RPMI8226 (cell line): ENCODE results near the gene INPP5E.

Experiments
- DNase-seq: peaks from one replicate; pipeline ENCODE4 v3.0.0-alpha.2; 2015

The INPP5E gene

DNA sequence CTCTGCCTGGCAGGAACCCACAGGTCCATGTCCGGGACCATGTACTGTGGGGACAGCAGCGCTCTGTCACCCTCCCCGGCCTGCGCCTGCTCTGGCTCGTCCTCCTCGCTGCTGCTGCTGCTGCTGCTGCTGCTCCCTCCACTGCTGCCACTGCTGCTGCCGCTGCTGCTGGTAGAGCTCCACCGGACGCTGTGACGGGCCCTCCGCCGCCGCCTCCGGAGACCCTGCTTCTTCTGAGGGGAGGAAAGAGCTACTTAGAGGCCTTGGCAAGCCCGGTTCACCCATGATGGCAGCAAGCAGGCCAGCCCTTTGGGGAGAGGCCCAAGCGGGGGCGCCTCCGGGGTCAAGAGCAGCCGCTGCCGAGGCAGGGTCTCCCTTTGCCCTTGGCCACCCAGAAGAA is 56.2 kb downstream of the INPP5E start:
- DNase-seq: no peak

DNA sequence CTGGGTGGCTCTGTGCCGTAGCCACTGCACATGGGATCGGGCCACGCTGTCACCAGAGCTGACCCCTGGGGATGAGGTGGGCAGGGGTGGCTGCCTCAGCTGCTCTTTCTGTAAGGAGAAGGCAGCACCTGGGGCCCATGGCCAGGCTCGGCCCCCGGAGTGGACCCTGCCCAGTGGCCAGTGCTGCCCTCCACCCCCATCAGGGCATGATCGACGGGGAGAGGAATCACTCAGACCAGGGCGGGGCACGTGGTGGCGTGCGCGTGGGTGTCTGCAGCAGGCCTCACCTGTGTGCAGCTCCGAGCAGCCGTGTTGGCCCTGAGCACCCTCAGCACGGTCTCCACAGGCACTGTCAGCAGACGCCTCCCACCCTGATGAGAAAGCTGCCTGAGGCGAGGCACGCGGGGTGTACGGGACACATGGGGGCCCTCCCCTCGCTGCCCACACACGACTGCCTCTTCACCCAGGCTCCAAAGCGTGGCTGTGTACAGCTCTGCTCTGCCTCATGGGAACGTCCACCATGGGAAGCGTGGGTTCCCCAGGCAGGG is 57.6 kb downstream of the INPP5E start:
- no peak for DNase-seq

GRCh38 chr9:136381311-136381710 is 58.3 kb downstream of the INPP5E start:
- DNase-seq: no peak

- DNase-seq: no peak
Measured at GRCh38 chr9:136380381-136380780, 59.3 kb downstream of the INPP5E start.

DNA sequence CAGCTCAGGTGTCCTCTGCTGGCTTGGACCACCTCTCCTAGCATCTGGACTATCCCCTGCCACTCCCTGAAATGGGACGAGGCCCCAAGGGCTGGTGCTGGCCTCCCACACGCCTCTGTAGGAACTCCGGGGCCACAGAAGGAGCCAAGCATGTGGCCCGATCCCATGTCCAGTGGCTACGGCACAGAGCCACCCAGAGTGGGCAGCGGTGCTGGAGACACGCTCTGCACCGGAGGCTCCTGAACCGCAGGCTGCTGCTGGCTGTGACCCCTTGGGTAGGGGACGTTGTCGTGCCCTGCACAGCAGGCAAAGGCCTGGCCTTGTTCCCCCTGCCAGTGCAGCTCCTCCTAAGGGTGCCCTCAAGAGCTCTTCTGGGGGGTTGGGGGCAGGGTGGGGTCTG is 59.8 kb downstream of the INPP5E start:
- no peak for DNase-seq

- DNase-seq: no peak
Measured at GRCh38 chr9:136379401-136379800, 60.2 kb downstream of the INPP5E start.

GRCh38 chr9:136379003-136379287 is 60.7 kb downstream of the INPP5E start:
- no peak for DNase-seq
